ENCODE measurements around the gene CXCR6. TPM values are rescaled to one million over a fixed set of nuclear protein-coding genes. Genes with fewer than 3 reads are reported as not detected.

The CXCR6 gene
- polyA plus RNA-seq, 1 donor from 2014 or later = not detected

DNA sequence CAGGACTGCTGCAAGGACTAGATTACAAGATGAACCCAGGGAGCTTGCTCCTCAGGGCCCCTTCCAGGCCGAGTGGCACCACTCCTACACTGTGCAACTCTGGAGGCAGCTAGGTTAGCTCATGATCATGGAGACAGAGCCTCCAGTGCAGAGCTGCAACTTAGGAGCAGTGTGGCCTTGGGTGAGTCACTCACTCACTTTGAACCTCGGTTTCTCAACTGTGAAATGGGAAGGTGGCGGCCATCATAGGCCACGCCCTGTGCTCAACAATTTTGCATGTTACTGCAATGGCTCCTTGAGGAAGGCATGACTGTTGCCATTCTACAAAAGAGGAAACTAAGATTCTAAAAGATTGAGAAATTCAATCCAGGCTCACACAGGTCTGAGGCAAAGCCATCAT, 11.2 kb upstream of the CXCR6 start:
- no peak overlapping the region for H3K4me2 ChIP-seq (ENCODE audit: low read length)
- H3K27ac ChIP-seq (ENCODE audit: low read length) = no peak overlapping the region
- TF ChIP-seq POLR2AphosphoS5 (IDR thresholded peaks at IDR 0.05) = no peak
- TF ChIP-seq TAF1 (IDR thresholded peaks at IDR 0.05; ENCODE audit: low read depth) = no peak
- no peak for TF ChIP-seq MXI1 (conservative IDR thresholded peaks at IDR 0.05; ENCODE audit: poor library complexity, severe bottlenecking)
- TF ChIP-seq EZH2 (IDR thresholded peaks at IDR 0.05; ENCODE audit: borderline replicate concordance, insufficient read depth, low read length, poor library complexity, severe bottlenecking) = no peak
- TF ChIP-seq, protein P1, sequence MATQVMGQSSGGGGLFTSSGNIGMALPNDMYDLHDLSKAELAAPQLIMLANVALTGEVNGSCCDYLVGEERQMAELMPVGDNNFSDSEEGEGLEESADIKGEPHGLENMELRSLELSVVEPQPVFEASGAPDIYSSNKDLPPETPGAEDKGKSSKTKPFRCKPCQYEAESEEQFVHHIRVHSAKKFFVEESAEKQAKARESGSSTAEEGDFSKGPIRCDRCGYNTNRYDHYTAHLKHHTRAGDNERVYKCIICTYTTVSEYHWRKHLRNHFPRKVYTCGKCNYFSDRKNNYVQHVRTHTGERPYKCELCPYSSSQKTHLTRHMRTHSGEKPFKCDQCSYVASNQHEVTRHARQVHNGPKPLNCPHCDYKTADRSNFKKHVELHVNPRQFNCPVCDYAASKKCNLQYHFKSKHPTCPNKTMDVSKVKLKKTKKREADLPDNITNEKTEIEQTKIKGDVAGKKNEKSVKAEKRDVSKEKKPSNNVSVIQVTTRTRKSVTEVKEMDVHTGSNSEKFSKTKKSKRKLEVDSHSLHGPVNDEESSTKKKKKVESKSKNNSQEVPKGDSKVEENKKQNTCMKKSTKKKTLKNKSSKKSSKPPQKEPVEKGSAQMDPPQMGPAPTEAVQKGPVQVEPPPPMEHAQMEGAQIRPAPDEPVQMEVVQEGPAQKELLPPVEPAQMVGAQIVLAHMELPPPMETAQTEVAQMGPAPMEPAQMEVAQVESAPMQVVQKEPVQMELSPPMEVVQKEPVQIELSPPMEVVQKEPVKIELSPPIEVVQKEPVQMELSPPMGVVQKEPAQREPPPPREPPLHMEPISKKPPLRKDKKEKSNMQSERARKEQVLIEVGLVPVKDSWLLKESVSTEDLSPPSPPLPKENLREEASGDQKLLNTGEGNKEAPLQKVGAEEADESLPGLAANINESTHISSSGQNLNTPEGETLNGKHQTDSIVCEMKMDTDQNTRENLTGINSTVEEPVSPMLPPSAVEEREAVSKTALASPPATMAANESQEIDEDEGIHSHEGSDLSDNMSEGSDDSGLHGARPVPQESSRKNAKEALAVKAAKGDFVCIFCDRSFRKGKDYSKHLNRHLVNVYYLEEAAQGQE (IDR thresholded peaks at IDR 0.05; ENCODE audit: borderline replicate concordance) = no peak
- TF ChIP-seq EP300 (conservative IDR thresholded peaks at IDR 0.05; ENCODE audit: poor library complexity, severe bottlenecking) = no peak
- TF ChIP-seq, protein P2, sequence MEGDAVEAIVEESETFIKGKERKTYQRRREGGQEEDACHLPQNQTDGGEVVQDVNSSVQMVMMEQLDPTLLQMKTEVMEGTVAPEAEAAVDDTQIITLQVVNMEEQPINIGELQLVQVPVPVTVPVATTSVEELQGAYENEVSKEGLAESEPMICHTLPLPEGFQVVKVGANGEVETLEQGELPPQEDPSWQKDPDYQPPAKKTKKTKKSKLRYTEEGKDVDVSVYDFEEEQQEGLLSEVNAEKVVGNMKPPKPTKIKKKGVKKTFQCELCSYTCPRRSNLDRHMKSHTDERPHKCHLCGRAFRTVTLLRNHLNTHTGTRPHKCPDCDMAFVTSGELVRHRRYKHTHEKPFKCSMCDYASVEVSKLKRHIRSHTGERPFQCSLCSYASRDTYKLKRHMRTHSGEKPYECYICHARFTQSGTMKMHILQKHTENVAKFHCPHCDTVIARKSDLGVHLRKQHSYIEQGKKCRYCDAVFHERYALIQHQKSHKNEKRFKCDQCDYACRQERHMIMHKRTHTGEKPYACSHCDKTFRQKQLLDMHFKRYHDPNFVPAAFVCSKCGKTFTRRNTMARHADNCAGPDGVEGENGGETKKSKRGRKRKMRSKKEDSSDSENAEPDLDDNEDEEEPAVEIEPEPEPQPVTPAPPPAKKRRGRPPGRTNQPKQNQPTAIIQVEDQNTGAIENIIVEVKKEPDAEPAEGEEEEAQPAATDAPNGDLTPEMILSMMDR (IDR thresholded peaks at IDR 0.05; ENCODE audit: poor library complexity, severe bottlenecking) = no peak
- no peak for TF ChIP-seq RAD21 (conservative IDR thresholded peaks at IDR 0.05)
- no peak for TF ChIP-seq SMC3 (conservative IDR thresholded peaks at IDR 0.05; ENCODE audit: poor library complexity)
- no peaks in the 10 kb centered on the region for H3K9me3 ChIP-seq (ENCODE audit: low read length)
- H3K27me3 ChIP-seq (ENCODE audit: insufficient read depth, low read depth, low read length) = no peaks in the 10 kb centered on the region
- no peak overlapping the region for H3K9ac ChIP-seq (ENCODE audit: low read length)
- no peak overlapping the region for H2AFZ ChIP-seq (ENCODE audit: low read depth, low read length)
- no peaks in the 10 kb centered on the region for H4K20me1 ChIP-seq (ENCODE audit: insufficient read depth)
- no peaks in the 10 kb centered on the region for H3K79me2 ChIP-seq (replicated peaks; ENCODE audit: insufficient read depth, low read length)
- no peak overlapping the region for H3K4me3 ChIP-seq (ENCODE audit: low read length)
- no peaks in the 10 kb centered on the region for H3K9me2 ChIP-seq (ENCODE audit: insufficient read depth, low read length)
- no peaks in the 10 kb centered on the region for H3K36me3 ChIP-seq (ENCODE audit: insufficient read depth, low read length)
- H3F3A ChIP-seq (ENCODE audit: insufficient read depth, low read length, poor library complexity, severe bottlenecking) = no peaks in the 10 kb centered on the region

DNA sequence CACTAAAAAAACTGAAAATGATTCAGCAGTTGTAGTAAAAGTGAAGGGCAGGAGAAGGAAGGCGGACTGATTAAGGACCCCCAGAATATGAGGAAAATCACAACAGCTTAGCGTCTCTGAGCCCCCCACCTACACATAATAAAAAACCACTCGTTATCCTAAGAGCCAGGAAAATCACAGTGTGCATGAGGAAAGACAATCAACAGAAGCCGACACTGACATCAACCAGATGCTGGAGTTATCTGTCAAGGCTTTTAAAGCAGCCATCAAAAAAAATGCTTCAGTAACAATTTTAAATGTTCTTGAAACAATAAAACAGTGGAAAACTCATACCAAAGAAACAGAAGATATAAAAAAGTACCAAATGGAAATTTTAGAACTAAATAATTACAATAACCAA, 9.7 kb upstream of the CXCR6 start:
- H3K27ac ChIP-seq (ENCODE audit: low read length) = peak overlapping the region; percentile 13
- no peak overlapping the region for H2AFZ ChIP-seq (ENCODE audit: low read depth, low read length)
- TF ChIP-seq, protein P1 (IDR thresholded peaks at IDR 0.05; ENCODE audit: borderline replicate concordance) = peak; percentile 71
- TF ChIP-seq, protein P2 (IDR thresholded peaks at IDR 0.05; ENCODE audit: poor library complexity, severe bottlenecking) = no peak
- no peak for TF ChIP-seq EP300 (conservative IDR thresholded peaks at IDR 0.05; ENCODE audit: poor library complexity, severe bottlenecking)

More for the DNA sequence above, 9.7 kb upstream of the CXCR6 start:
- H3K4me3 ChIP-seq (ENCODE audit: low read length) = peak overlapping the region; percentile 35
- no peaks in the 10 kb centered on the region for H3K9me3 ChIP-seq (ENCODE audit: low read length)
- H3K27me3 ChIP-seq (ENCODE audit: insufficient read depth, low read depth, low read length) = no peaks in the 10 kb centered on the region
- no peaks in the 10 kb centered on the region for H3K79me2 ChIP-seq (replicated peaks; ENCODE audit: insufficient read depth, low read length)
- no peaks in the 10 kb centered on the region for H3F3A ChIP-seq (ENCODE audit: insufficient read depth, low read length, poor library complexity, severe bottlenecking)
- H4K20me1 ChIP-seq (ENCODE audit: insufficient read depth) = no peaks in the 10 kb centered on the region
- H3K4me2 ChIP-seq (ENCODE audit: low read length) = no peak overlapping the region
- H3K9ac ChIP-seq (ENCODE audit: low read length) = no peak overlapping the region
- no peaks in the 10 kb centered on the region for H3K36me3 ChIP-seq (ENCODE audit: insufficient read depth, low read length)
- no peaks in the 10 kb centered on the region for H3K9me2 ChIP-seq (ENCODE audit: insufficient read depth, low read length)

Data from neural cell (in vitro differentiated cells).